GM12872 (cell line): ENCODE measurements around the gene CD68.

ENCODE experiments used
- TF ChIP-seq, protein P1 (sequence below): IDR thresholded peaks from 3 replicates; pipeline ENCODE4 v1.5.1; 2011; ENCODE audit warnings: low read depth, mild to moderate bottlenecking, low read length, moderate library complexity; ENCODE audit not compliant: insufficient read depth

The CD68 gene

DNA sequence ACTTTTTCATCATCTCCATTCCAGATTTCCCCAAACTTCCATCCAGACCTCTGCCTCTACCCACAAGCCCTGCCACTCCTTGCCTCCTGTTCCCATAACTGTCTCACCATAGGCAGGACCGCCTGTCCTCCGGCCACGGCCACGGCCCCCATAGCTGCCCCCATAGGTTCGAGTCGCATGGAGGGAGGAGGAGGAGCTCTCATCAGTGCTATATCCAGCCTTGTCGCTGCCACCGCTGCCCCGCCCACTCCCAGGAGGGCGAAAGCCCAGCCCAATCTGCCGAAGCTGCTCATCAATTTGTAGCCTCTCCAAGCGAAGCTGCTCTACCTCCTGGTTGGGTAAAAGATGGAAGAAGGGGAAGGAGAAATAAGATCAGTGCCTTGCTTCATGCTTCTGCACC is 13.9 kb downstream of the CD68 start:
- TF ChIP-seq, protein P1, sequence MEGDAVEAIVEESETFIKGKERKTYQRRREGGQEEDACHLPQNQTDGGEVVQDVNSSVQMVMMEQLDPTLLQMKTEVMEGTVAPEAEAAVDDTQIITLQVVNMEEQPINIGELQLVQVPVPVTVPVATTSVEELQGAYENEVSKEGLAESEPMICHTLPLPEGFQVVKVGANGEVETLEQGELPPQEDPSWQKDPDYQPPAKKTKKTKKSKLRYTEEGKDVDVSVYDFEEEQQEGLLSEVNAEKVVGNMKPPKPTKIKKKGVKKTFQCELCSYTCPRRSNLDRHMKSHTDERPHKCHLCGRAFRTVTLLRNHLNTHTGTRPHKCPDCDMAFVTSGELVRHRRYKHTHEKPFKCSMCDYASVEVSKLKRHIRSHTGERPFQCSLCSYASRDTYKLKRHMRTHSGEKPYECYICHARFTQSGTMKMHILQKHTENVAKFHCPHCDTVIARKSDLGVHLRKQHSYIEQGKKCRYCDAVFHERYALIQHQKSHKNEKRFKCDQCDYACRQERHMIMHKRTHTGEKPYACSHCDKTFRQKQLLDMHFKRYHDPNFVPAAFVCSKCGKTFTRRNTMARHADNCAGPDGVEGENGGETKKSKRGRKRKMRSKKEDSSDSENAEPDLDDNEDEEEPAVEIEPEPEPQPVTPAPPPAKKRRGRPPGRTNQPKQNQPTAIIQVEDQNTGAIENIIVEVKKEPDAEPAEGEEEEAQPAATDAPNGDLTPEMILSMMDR, result no peak

DNA sequence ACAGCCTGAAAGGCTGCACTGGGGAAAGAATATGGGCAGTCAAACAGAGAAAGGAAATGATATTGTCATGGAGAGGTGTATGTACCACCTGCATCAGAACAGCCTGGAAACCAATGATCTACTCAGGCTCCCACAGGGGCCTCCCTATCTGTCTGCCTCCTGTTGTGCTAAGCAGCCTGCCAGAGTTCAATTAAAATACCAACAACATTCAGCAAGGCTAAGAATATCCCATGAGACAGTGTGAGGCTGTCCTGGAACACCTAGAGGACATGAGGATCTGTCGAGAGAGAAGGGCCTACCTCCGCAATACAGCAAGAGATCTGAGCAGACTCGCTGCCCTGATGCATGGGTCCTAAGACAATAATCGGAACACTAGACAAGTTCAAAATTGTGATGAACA is 26.8 kb downstream of the CD68 start:
- TF ChIP-seq, protein P1, result no peak

DNA sequence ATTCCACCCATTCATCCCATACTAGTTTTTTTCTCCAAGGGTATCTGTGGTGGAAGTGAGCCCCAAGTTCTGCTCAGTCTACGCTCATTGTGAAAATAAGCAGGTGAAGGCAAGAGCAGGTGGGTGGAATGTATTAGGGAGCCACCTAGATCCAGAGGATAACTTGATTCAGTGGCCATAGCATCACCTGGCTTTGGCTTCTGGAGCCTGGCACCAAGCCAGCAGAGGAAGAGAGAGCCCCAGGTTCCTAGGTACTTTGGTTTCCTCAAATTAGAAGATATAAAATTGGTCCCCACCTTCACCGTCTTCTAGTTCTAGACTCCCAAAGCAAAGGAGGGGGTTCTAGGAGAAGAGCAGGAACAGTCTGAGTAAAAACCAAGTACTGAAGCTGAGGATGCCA is 31.2 kb downstream of the CD68 start:
- TF ChIP-seq, protein P1, result no peak

DNA sequence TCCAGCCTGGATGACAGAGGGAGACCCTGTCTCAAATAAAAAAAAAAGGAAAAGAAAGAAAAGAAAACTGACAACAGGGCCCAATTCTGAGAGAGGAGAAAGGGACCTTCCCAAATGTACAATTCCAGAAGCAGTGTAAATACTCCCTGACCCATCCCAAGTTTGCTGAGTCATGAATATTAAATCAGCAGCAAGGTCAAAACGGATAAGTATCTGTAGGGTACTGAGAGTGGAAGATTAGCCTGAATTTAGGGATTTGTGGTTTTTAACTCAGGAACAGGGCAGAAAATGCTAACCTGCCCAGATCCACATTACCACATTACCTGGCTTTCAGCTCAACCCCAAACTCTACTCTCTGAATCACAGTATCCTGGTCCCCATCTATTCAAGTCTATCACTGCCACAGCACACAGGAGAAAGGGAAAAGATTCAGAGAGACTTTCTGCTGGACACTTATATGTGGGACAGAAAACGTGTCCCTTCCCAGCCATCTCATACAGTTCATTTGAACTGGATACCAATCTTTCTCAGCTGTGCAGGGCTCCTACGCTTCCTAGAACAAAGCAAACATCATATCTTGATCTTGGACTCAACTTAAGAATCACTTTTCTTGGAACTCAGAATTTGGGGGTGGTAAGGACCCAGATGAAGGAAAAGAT is 32.3 kb downstream of the CD68 start:
- TF ChIP-seq, protein P1, result no peak

DNA sequence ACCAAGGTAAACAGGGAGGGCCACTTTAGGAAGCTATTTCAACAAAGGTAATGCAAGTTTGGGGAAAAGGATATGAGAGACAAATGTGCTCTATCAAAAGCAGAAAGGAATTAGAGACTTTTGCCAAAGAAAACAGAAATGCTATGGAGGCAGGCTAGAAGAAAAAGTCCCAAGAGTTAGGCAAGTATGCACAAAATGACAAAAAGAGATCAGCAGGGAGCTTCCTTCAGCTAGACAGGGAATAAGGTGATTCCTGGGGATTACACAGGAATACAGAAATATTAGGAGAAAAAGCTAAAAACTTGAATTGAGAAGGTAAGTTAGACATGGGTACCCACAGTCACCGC is 32.8 kb downstream of the CD68 start:
- TF ChIP-seq, protein P1, result no peak

DNA sequence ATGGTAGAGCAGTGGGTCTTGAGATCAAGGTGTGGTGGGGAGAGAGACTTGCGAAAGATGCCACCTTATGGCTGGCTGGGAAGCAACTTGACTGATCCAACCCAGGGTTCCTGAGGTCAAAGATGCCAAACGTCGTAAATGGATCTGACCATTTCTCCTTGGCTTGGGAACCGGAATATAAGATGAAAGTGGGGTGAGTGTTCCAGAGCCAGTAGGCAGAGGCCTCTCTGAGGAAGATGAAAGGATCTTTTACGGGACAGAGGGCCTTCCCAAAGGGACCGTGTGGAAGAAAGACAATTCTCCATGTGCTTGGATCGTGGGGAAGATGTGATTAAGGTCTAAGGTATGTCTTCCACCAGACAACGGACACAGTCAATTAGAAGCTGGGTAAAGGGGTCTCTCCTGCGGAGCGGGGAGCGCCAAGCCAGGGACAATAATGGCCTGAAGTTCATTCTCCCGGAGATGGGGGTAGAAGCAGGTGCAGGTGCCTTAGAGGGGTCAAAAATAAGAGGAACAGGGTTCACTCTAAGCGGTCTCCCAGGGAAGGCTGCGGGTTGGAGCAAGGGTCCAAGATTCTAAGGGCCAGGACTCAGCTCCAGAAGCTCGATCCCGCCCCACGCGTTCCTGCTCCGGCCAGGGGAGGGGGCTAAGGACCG is 34.5 kb downstream of the CD68 start:
- TF ChIP-seq, protein P1, result no peak

DNA sequence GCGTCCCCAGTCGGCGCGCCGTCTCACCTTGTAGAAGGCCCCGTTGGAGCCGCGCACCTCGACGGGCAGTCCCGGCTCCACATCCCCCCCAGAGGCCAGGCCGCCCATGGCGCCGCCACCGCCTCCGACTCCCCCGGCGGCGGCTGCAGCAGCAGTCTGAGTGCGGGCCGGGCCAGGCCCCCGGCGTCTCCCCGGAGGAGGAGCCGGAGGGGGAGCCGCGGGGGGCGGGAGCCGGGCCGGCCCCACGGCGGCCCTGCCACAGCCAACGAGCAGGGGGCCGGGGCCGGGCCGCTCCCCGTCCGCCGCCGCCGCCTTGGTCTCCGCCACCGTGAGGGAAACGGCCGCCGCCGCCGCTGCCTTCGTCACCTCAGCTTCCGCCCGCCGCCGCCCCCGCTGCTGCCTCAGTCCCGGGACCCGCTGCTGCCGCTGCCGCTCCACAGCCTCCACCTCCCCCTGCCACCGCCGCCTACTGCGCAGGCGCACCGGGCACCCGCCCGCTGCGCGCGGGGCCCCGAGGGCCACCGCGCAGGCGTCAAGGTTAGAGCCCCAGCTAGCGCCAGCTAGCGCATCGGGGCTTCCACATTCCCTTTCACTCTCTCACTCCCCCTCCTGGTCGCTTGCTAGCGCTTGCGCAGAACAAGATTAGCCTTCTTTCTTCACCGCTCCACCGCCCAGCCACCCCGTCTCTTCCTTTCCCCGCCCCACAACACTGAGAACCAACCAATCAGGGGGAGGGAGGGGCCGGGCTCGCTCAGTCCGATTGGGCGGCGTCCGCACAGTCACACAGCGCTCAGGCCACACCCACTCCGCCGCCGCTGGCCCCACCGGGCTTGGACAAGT is 35.2 kb downstream of the CD68 start, which contains the start of gene FXR2:
FXR2 (minus strand) TSS at position 473 of the 840 bp plus-strand sequence; CDS start at position 108, 365 bp downstream.
- TF ChIP-seq, protein P1, result peak; percentile 76
